Large intestine (tissue), 3 donors: ENCODE data around the gene PRRT3. TPM values are rescaled to one million over a fixed set of nuclear protein-coding genes. Genes with fewer than 3 reads are reported as not detected.

ENCODE experiments used
- DNase-seq, 2 donors: peaks; one replicate each; pipeline versions ENCODE4 v3.0.0 to v3.0.0-alpha.2; 2013
- H3K27ac ChIP-seq: one replicate; pipeline ENCODE4 v1.5.1; 2013; ENCODE audit warnings: low read length
- H3K27me3 ChIP-seq: 2 replicates; pipeline ENCODE4 v1.6.1; 2013; ENCODE audit warnings: low read length; ENCODE audit not compliant: control insufficient read depth, insufficient read depth
- H3K36me3 ChIP-seq: 2 replicates; pipeline ENCODE4 v1.6.1; 2013; ENCODE audit warnings: low read length; ENCODE audit not compliant: control insufficient read depth, insufficient read depth
- H3K4me1 ChIP-seq: one replicate; pipeline ENCODE4 v1.6.1; 2013; ENCODE audit warnings: low read length; ENCODE audit not compliant: control insufficient read depth, insufficient read depth
- H3K4me3 ChIP-seq: one replicate; pipeline ENCODE4 v1.5.1; 2013; ENCODE audit warnings: low read length
- H3K9me3 ChIP-seq: one replicate; pipeline ENCODE4 v1.6.1; 2013; ENCODE audit warnings: mild to moderate bottlenecking, low read depth, low read length, moderate library complexity; ENCODE audit not compliant: control insufficient read depth
- WGBS: methylation state at CpG from one replicate; pipeline ENCODE4 v1.1.5; 2013; ENCODE audit warnings: low lambda C conversion rate; ENCODE audit not compliant: insufficient coverage; 5-methylcytosine and 5-hydroxymethylcytosine counted together
- polyA plus RNA-seq: library from polyadenylated mRNA; unstranded; fragments of 120-200 nt; gene quantifications from one replicate; pipeline ENCODE4 v1.2.1, GENCODE V29; 2013

The PRRT3 gene
- polyA plus RNA-seq, 1 donor, result 1.8 TPM

DNA sequence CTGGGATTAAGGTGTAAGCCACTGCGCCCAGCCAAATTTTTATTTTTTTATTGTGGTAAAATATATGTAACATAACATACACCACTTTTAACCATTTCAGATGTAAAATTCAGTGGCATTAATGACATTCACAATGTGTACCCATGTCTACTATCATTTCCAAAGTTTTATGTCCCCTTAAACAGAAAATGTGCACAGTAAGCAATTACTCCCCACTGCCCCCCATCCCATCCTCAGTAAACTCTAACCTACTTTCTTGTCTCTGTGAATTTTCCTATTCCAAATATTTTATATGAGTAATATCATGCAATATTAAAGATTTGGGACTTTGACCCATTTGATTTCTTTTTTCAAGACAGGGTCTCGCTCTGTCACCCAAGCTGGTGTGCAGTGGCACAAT lies 14.6 kb upstream of the PRRT3 start:
- H3K4me3 ChIP-seq, result no peak overlapping the region
- H3K9me3 ChIP-seq, result no peaks in the 10 kb centered on the region
- no CpG with 5 or more reads among the region's 2 CpGs for WGBS
- H3K27me3 ChIP-seq, result no peaks in the 10 kb centered on the region
- H3K36me3 ChIP-seq, result peaks cover 48% of the 10 kb centered on the region
- H3K27ac ChIP-seq, result no peak overlapping the region
- H3K4me1 ChIP-seq, result no peaks in the 10 kb centered on the region
- no peak for DNase-seq

DNA sequence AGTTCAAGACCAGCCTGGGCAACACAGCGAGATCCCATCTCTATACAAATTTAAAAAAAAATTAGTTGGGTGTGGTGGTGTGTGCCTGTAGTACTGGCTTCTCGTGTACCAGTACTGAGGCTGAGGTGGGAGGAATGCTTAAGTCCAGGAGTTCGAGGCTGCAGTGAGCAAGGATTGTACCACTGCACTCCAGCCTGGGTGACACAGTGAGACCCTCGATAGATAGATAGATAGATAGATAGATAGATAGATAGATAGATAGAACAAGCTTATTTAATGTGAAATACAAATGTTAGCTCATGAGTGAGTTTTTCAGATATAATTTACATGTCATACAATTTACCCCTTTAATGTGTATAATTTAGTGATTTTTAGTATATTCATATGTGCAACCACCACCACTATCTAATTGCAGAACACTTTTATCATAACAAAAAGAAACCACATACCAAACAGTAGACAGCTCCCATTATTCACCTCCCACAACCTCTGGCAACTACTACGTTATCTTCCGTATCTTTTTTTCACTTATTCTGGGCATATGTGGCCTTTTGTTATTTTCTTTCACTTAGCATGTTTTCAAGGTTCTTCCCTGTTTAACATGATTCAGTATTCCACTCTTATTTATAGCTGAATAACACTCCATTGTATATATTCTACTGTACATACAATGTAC lies 13.1 kb upstream of the PRRT3 start:
- H3K9me3 ChIP-seq, result no peaks in the 10 kb centered on the region
- no peak overlapping the region for H3K4me3 ChIP-seq
- H3K27me3 ChIP-seq, result no peaks in the 10 kb centered on the region
- H3K36me3 ChIP-seq, result peaks cover 42% of the 10 kb centered on the region
- WGBS, result 100% methylated on average over 2 of the region's 6 CpGs
- no peaks in the 10 kb centered on the region for H3K4me1 ChIP-seq
- no peak overlapping the region for H3K27ac ChIP-seq
- no peak for DNase-seq

DNA sequence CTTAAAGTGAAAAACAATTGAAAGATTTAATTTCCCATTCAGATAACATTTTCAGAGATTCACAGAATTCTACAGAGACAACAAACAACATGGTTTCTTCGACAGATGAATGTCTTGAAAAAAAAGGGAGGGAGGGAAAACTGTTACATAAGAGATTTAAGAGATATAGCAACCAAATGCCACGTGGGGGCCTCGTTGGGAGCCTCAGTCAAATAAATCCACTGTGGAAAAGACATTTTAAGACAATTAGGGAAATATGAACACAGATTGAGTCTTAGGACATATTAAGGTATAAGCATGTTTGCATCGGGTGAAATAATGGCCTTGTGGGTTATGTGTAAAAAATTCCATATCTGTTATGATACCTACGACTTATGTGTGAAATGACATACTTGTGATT lies 5.0 kb upstream of the PRRT3 start:
- H3K4me1 ChIP-seq, result no peaks in the 10 kb centered on the region
- H3K36me3 ChIP-seq, result peaks cover 3% of the 10 kb centered on the region
- H3K4me3 ChIP-seq, result no peak overlapping the region
- no peaks in the 10 kb centered on the region for H3K27me3 ChIP-seq
- no peaks in the 10 kb centered on the region for H3K9me3 ChIP-seq
- WGBS, result 92% methylated on average over 2 of the region's 5 CpGs
- H3K27ac ChIP-seq, result no peak overlapping the region
- DNase-seq, result no peak

DNA sequence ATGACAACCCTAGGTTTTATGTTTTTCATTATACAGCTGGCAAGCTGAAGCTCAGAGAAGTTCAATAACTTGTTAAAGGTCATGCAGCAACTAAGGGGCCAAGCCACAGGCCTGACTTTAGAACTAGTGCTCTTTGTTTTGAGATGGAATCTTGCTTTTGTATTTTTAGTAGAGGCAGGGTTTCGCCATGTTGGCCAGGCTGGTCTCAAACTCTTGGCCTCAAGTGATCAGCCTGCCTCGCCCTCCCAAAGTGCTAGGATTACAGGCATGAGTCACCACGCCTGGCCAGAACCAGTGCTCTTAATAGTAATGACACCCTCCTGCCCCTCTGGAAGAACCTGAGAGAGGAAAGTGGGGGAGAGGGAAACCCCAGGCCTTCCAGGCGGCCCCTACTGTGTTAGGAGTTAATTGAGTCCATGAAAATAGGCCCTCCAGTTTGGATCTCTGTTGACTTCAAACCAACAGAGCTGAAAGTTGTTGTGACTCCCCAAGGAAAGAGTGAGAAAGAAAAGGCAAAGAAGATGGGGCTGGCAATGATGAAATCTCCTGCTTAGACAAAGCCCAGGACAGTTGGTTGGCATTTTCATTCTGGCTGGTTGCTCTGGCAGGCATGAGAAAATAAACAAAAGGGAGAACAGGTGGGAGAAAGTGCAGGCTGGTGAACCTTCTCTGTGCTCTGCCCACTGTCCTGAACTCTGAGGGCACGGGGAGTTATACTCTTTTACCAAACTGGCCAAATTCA lies 3.6 kb upstream of the PRRT3 start:
- Histone ChIP-seq H3K27me3 (peaks cover 5% of the 10 kb centered on the region), H3K9me3 (no peaks in the 10 kb centered on the region), H3K36me3 (no peaks in the 10 kb centered on the region), H3K27ac (no peak overlapping the region), H3K4me1 (no peaks in the 10 kb centered on the region), H3K4me3 (no peak overlapping the region)
- no peak for DNase-seq
- WGBS, result no CpG with 5 or more reads among the region's 5 CpGs

DNA sequence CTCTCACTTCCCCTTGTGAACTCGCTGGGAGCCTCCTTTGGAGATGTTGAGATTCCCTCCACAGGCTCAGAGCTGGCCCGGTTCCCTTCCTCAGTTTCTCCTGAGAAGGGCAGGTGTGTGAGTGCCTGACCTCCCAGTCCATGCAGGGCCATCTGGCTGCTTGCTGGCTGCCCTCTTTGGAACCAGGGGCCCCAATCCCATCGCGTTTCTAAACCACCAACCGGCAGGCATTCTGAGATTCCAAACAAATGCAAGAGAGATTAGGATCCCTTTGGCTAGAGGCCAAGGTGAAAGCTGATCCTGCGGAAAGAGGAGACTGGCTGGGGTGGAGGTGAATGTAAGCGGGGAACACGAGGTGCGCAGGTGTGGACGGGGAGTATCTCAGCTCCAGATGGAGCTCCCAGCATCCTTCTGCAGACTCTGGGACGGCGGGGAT lies 2.9 kb upstream of the PRRT3 start:
- Histone ChIP-seq H3K4me1 (no peaks in the 10 kb centered on the region), H3K4me3 (no peak overlapping the region), H3K9me3 (no peaks in the 10 kb centered on the region), H3K36me3 (no peaks in the 10 kb centered on the region), H3K27ac (no peak overlapping the region), H3K27me3 (peaks cover 5% of the 10 kb centered on the region)
- DNase-seq, result peak in 1 of 2 donors; percentile 15
- no CpG with 5 or more reads among the region's 12 CpGs for WGBS

DNA sequence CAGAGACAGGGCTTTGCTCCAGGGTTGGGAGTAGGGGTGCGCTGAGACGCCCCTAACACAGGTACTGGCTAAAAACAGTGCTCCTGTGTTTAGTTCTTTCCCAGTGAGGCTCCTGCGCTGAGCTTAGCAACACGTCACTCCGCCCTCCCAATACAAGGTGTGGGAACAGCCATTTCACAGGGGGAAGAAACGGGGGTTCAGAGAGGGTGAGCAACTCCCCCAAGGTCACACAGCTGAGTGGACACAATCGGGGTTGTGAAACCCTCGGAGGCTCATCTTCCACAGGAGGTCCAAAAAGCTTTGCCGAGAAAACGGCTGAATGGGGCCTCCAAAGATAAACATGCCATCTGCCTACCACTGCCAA lies 628 bp downstream of the PRRT3 start:
- Histone ChIP-seq H3K27ac (no peak overlapping the region), H3K27me3 (peaks cover 5% of the 10 kb centered on the region), H3K9me3 (peaks cover 6% of the 10 kb centered on the region), H3K4me3 (peak overlapping the region; percentile 33), H3K36me3 (peaks cover 6% of the 10 kb centered on the region), H3K4me1 (no peaks in the 10 kb centered on the region)
- DNase-seq, result no peak
- WGBS, result no CpG with 5 or more reads among the region's 10 CpGs

DNA sequence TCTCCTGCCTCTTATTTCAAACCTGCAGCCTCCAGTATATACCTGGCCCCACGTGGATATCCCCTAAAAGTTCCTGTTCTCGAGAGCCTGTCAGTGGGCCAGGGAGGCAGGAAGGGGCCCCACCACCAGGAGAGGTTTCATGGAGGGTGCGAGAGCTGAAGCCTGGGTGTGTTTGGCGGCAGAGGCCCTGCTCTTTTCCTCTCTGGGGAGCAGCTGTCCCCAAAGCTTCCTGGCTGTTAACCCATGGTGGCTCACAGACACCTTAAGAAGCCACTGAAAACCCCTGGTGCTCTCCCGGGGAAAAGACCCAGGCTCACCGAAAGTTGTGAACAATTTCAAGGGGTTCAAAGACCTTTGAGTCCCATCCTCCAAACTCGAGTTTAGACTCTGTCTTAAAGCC lies 1.1 kb downstream of the PRRT3 start:
- peaks cover 1% of the 10 kb centered on the region for H3K4me1 ChIP-seq
- H3K4me3 ChIP-seq, result no peak overlapping the region
- H3K27me3 ChIP-seq, result peaks cover 5% of the 10 kb centered on the region
- DNase-seq, result no peak
- H3K36me3 ChIP-seq, result peaks cover 6% of the 10 kb centered on the region
- peaks cover 6% of the 10 kb centered on the region for H3K9me3 ChIP-seq
- H3K27ac ChIP-seq, result no peak overlapping the region
- WGBS, result no CpG with 5 or more reads among the region's 7 CpGs

DNA sequence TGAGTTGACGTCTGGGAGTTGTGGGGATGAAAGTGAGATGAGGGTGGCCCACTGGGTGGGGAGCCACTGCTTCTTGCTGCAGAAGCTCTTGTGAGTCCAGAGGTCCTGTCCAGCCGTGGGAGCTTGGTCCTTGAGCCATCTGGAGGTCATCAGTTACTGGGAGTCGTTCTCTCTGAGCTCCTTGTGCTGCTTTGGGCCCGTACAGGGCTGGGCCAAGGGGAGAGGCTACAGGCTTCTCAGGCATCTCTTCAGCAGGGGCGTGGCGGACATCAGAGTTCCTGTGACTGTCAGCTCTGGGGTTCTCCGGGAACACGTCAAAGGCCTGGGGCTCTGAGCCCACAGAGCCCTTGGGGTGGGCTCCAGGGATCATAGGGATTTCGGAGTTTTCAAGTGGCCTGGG lies 2.6 kb downstream of the PRRT3 start:
- DNase-seq, result no peak
- H3K9me3 ChIP-seq, result peaks cover 6% of the 10 kb centered on the region
- WGBS, result no CpG with 5 or more reads among the region's 9 CpGs
- H3K27ac ChIP-seq, result no peak overlapping the region
- H3K4me3 ChIP-seq, result no peak overlapping the region
- H3K27me3 ChIP-seq, result peaks cover 5% of the 10 kb centered on the region
- H3K36me3 ChIP-seq, result peaks cover 6% of the 10 kb centered on the region
- peaks cover 5% of the 10 kb centered on the region for H3K4me1 ChIP-seq

DNA sequence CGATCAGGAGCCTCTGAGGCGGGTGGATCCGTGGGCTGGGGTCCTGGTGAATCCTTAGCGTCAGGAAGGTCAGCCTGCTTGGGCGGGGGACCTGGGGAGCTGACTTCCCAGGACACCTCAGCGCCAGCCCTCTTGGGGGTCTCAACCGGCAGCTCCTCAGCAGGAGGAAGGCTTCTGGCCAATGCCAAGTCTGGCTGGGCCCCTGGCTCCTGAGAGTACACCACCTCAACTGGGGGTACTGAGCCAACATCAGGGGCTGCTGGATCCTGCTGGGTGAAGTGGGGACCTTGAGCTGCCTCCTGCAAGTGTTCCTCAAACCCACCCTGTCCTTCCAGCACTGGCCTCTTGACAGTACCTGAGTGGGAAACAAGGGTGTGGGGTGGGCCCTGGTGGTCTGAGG lies 3.1 kb downstream of the PRRT3 start:
- peaks cover 5% of the 10 kb centered on the region for H3K27me3 ChIP-seq
- H3K9me3 ChIP-seq, result peaks cover 6% of the 10 kb centered on the region
- no peak overlapping the region for H3K4me3 ChIP-seq
- H3K27ac ChIP-seq, result no peak overlapping the region
- WGBS, result no CpG with 5 or more reads among the region's 7 CpGs
- peaks cover 11% of the 10 kb centered on the region for H3K36me3 ChIP-seq
- DNase-seq, result no peak
- H3K4me1 ChIP-seq, result peaks cover 5% of the 10 kb centered on the region

DNA sequence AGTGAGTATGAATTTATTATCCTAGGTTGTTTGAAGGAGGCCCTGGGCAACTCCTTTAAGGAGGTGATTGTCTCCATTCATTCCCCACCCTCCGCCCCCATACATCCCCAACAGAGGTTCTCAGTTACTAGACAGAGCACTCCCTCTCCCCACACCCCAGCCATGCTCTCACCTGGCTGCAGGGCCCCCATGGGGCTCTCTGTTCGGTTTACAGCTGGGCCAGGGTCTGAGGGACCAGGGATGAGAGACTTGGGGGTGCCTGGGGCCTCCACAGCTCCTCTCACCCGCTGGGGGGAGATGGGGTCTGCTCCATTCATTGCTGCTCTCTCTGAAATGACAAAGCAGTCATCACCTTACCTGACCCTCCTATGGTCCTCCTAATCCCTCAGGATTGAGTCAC lies 3.6 kb downstream of the PRRT3 start:
- Histone ChIP-seq H3K27me3 (peaks cover 5% of the 10 kb centered on the region), H3K27ac (no peak overlapping the region), H3K36me3 (peaks cover 14% of the 10 kb centered on the region), H3K4me1 (peaks cover 5% of the 10 kb centered on the region), H3K4me3 (no peak overlapping the region), H3K9me3 (peaks cover 6% of the 10 kb centered on the region)
- no peak for DNase-seq
- WGBS, result no CpG with 5 or more reads among the region's 3 CpGs
